Right lobe of liver (tissue), 4 donors: ENCODE results near the gene SLC25A51.

Source experiments
- POLR2A ChIP-seq: fragments of 450-650 bp; IDR thresholded peaks from one replicate; pipeline ENCODE4 v1.6.1; 2017; ENCODE audit warnings: antibody characterized with exemption, mild to moderate bottlenecking
- TF ChIP-seq, protein P1 (sequence below), 4 donors: fragments of 200-600 bp in 3 of 4; fragments of 450-650 bp in 1 of 4; IDR thresholded peaks; one replicate each; pipeline versions ENCODE4 v1.5.1 to v1.8.0; 2016 to 2022; ENCODE audit warnings: antibody characterized with exemption in 4 of 4, mild to moderate bottlenecking in 2 of 4
- donor health status: DM: no; HTN: no; CAD: no.
- donor health status: DM: no; HTN: no; CAD: no.
- donor health status: DM: no; HTN: yes; CAD: no.

DNA sequence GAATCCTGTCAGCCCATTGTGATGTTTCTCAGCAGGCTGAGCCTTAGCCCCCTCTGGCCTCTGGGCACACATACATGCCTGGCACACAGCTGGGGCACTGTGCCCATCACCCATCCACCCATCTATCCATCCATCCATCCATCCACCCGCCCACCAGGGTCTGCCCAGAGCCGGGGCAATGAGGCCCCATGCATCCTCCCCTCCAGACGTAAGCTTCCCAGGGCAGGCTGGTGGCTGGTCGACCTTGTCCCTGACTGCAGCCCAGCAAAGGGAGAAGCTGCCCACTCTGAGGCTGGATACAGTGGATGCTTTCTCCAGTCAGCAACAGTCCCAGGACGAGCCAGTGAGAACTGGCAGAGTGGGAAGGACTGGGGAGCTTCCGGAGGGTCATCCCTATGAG is 21.1 kb upstream of the SLC25A51 start:
- TF ChIP-seq, protein P1, sequence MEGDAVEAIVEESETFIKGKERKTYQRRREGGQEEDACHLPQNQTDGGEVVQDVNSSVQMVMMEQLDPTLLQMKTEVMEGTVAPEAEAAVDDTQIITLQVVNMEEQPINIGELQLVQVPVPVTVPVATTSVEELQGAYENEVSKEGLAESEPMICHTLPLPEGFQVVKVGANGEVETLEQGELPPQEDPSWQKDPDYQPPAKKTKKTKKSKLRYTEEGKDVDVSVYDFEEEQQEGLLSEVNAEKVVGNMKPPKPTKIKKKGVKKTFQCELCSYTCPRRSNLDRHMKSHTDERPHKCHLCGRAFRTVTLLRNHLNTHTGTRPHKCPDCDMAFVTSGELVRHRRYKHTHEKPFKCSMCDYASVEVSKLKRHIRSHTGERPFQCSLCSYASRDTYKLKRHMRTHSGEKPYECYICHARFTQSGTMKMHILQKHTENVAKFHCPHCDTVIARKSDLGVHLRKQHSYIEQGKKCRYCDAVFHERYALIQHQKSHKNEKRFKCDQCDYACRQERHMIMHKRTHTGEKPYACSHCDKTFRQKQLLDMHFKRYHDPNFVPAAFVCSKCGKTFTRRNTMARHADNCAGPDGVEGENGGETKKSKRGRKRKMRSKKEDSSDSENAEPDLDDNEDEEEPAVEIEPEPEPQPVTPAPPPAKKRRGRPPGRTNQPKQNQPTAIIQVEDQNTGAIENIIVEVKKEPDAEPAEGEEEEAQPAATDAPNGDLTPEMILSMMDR (IDR thresholded peaks at IDR 0.05), result no peak
- no peak for TF ChIP-seq POLR2A
